ENCODE measurements around the gene BABAM2.

DNA sequence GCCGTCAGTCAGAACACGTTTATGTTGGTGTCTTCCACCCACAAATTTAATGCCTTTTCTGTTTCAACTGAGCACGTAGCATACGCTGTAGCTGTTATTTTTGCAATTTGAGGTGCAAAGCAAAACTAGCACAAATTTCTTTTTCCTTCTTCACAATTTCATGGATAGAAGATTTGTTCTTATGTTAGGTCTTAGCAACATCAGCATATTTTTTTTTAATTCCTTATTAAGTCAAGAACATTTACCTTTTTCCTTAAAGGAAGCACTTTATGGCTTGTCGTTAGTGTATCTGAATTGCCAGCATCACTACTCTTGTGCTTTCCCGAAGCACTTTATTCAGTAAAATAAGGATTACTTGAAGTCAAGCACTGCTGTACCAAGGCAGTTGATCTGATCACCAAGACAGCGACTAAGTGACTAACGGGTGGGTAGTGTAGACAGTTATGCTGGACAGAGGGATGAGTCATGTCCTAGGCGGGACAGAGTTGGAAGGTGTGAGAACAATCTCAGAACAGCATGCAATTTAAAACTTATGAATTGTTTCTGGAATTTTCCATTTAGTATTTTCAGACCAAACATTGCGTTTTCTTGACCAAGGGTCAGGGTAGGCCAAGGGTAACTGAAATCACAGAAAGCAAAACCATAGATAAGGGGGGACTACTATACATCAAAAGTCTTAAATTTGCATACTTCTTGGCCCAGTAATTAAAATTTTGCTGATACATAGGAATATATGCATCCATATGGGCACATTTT is 13.3 kb downstream of the BABAM2 start:
- TF ChIP-seq, protein P1, sequence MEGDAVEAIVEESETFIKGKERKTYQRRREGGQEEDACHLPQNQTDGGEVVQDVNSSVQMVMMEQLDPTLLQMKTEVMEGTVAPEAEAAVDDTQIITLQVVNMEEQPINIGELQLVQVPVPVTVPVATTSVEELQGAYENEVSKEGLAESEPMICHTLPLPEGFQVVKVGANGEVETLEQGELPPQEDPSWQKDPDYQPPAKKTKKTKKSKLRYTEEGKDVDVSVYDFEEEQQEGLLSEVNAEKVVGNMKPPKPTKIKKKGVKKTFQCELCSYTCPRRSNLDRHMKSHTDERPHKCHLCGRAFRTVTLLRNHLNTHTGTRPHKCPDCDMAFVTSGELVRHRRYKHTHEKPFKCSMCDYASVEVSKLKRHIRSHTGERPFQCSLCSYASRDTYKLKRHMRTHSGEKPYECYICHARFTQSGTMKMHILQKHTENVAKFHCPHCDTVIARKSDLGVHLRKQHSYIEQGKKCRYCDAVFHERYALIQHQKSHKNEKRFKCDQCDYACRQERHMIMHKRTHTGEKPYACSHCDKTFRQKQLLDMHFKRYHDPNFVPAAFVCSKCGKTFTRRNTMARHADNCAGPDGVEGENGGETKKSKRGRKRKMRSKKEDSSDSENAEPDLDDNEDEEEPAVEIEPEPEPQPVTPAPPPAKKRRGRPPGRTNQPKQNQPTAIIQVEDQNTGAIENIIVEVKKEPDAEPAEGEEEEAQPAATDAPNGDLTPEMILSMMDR (IDR thresholded peaks at IDR 0.05; ENCODE audit: low read length), result no peak
- TF ChIP-seq EZH2 (optimal IDR thresholded peaks at IDR 0.05; ENCODE audit: low read depth, low read length), result no peak
